HEK293 (cell line): ENCODE measurements around the gene TUBB3.

Experiments
- AEBP2 ChIP-seq: fragments of 450-650 bp; formaldehyde crosslinking; IDR thresholded peaks from 2 replicates; pipeline ENCODE4 v1.5.1; 2016; ENCODE audit warnings: missing biosample characterization, missing genetic modification characterization, borderline replicate concordance
- HOXA7 ChIP-seq: sonication (generic); formaldehyde crosslinking; IDR thresholded peaks from 2 replicates; pipeline ENCODE4 v1.8.1; 2022; ENCODE audit warnings: missing genetic modification reagents, borderline replicate concordance
- PRDM1 ChIP-seq: fragments of 450-650 bp; formaldehyde crosslinking; IDR thresholded peaks from 2 replicates; pipeline ENCODE4; 2016; ENCODE audit warnings: missing biosample characterization, missing genetic modification characterization
- PRDM2 ChIP-seq: fragments of 450-650 bp; formaldehyde crosslinking; IDR thresholded peaks from 2 replicates; pipeline ENCODE4 v1.5.1; 2016; ENCODE audit warnings: missing biosample characterization, missing genetic modification characterization, borderline replicate concordance
- SETDB1 ChIP-seq: IDR thresholded peaks from one replicate; pipeline ENCODE4 v1.6.1; 2017; ENCODE audit warnings: mild to moderate bottlenecking, low read length, moderate library complexity, mixed read lengths; ENCODE audit not compliant: insufficient read length
- SP7 ChIP-seq: fragments of 450-650 bp; formaldehyde crosslinking; IDR thresholded peaks from 2 replicates; pipeline ENCODE4 v1.5.1; 2016; ENCODE audit warnings: missing biosample characterization, missing genetic modification characterization
- YY1 ChIP-seq: fragments of 450-650 bp; formaldehyde crosslinking; IDR thresholded peaks from 2 replicates; pipeline ENCODE4 v1.5.1; 2018; ENCODE audit warnings: missing biosample characterization, missing genetic modification characterization
- ZFP3 ChIP-seq: fragments of 450-650 bp; formaldehyde crosslinking; IDR thresholded peaks from 2 replicates; pipeline ENCODE4 v1.5.1; 2016; ENCODE audit warnings: low read depth, missing biosample characterization, missing genetic modification characterization
- ZFP41 ChIP-seq: fragments of 450-650 bp; formaldehyde crosslinking; IDR thresholded peaks from 2 replicates; pipeline ENCODE4 v1.5.1; 2016; ENCODE audit warnings: missing biosample characterization, missing genetic modification characterization, borderline replicate concordance
- ZNF133 ChIP-seq: fragments of 450-650 bp; formaldehyde crosslinking; IDR thresholded peaks from 2 replicates; pipeline ENCODE4 v1.5.1; 2016; ENCODE audit warnings: missing biosample characterization, missing genetic modification characterization
- ZNF157 ChIP-seq: fragments of 450-650 bp; formaldehyde crosslinking; IDR thresholded peaks from 2 replicates; pipeline ENCODE4 v1.5.1; 2016; ENCODE audit warnings: missing biosample characterization, missing genetic modification characterization
- ZNF175 ChIP-seq: fragments of 450-650 bp; formaldehyde crosslinking; IDR thresholded peaks from 2 replicates; pipeline ENCODE4 v1.5.1; 2016; ENCODE audit warnings: missing biosample characterization, missing genetic modification characterization
- ZNF211 ChIP-seq: fragments of 450-650 bp; formaldehyde crosslinking; IDR thresholded peaks from 2 replicates; pipeline ENCODE4 v1.5.1; 2016; ENCODE audit warnings: low read depth, missing biosample characterization, missing genetic modification characterization
- ZNF223 ChIP-seq: fragments of 450-650 bp; formaldehyde crosslinking; IDR thresholded peaks from 2 replicates; pipeline ENCODE4 v1.5.1; 2016; ENCODE audit warnings: missing biosample characterization, missing genetic modification characterization
- ZNF473 ChIP-seq: fragments of 450-650 bp; formaldehyde crosslinking; IDR thresholded peaks from 2 replicates; pipeline ENCODE4 v1.5.1; 2017; ENCODE audit warnings: missing biosample characterization, missing genetic modification characterization
- ZNF530 ChIP-seq: fragments of 450-650 bp; formaldehyde crosslinking; IDR thresholded peaks from 2 replicates; pipeline ENCODE4 v1.5.1; 2016; ENCODE audit warnings: low read depth, missing biosample characterization, missing genetic modification characterization
- ZNF596 ChIP-seq: fragments of 450-650 bp; IDR thresholded peaks from 2 replicates; pipeline ENCODE4 v1.5.0; 2018; ENCODE audit warnings: missing biosample characterization, mild to moderate bottlenecking, missing genetic modification characterization, moderate library complexity
- ZNF670 ChIP-seq: fragments of 450-650 bp; formaldehyde crosslinking; IDR thresholded peaks from 2 replicates; pipeline ENCODE4 v1.5.1; 2016; ENCODE audit warnings: missing biosample characterization, missing genetic modification characterization, low read depth
- ZNF76 ChIP-seq: fragments of 450-650 bp; formaldehyde crosslinking; IDR thresholded peaks from 2 replicates; pipeline ENCODE4; 2016; ENCODE audit warnings: low read depth, missing biosample characterization, missing genetic modification characterization, borderline replicate concordance
- ZNF785 ChIP-seq: fragments of 450-650 bp; formaldehyde crosslinking; IDR thresholded peaks from 2 replicates; pipeline ENCODE4 v1.5.1; 2016; ENCODE audit warnings: missing biosample characterization, missing genetic modification characterization
- ZNF792 ChIP-seq: fragments of 450-650 bp; formaldehyde crosslinking; IDR thresholded peaks from 2 replicates; pipeline ENCODE4 v1.5.1; 2016; ENCODE audit warnings: missing biosample characterization, missing genetic modification characterization
- ZNF843 ChIP-seq: fragments of 450-650 bp; formaldehyde crosslinking; IDR thresholded peaks from 2 replicates; pipeline ENCODE4 v1.5.1; 2016; ENCODE audit warnings: missing biosample characterization, missing genetic modification characterization
- TF ChIP-seq, protein P1 (sequence below): fragments of 450-650 bp; formaldehyde crosslinking; IDR thresholded peaks from 2 replicates; pipeline ENCODE4 v1.5.1; 2016; ENCODE audit warnings: missing biosample characterization, missing genetic modification characterization
- TF ChIP-seq, protein P2 (sequence below): fragments of 450-650 bp; IDR thresholded peaks from 2 replicates; pipeline ENCODE4 v1.5.1; 2018; ENCODE audit warnings: missing biosample characterization, missing genetic modification characterization
- TF ChIP-seq, protein P3 (sequence below): fragments of 450-650 bp; formaldehyde crosslinking; IDR thresholded peaks from 2 replicates; pipeline ENCODE4 v1.5.1; 2017; ENCODE audit warnings: missing biosample characterization, missing genetic modification characterization

The TUBB3 gene

DNA sequence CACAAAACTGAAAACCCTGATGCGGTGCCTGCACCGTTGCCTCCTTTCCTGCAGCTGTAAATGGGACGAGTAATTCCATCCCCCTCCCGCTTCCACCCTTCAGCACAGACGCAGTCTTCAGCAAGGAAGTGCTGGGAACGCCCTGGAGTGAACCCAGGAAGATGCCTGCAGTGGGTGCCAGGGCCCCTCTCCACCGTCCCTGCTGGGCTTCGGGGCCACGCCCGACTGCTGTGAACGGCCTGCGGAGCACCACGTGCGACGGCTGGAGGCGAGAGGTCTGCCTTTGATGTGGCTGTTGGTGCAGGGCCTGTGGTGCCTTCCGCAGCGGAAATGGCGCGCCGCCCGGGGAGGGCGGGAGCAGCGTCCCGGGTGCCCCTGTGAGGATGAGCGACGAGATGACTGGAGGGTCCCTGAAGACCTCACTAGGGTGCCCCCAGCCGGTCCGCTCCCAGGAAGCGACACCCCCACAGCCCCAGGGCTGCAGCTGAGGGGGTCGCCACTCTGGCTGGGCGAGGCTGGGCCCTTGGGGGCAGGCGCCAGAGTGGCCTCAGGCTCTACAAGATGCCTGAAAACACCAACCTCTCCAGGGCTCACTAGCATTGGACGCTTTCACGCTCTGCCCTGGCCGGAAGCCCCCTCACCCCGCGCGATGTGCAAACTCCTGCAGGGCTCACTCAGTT lies 5.2 kb upstream of the TUBB3 start (continued):
- TF ChIP-seq, protein P1, sequence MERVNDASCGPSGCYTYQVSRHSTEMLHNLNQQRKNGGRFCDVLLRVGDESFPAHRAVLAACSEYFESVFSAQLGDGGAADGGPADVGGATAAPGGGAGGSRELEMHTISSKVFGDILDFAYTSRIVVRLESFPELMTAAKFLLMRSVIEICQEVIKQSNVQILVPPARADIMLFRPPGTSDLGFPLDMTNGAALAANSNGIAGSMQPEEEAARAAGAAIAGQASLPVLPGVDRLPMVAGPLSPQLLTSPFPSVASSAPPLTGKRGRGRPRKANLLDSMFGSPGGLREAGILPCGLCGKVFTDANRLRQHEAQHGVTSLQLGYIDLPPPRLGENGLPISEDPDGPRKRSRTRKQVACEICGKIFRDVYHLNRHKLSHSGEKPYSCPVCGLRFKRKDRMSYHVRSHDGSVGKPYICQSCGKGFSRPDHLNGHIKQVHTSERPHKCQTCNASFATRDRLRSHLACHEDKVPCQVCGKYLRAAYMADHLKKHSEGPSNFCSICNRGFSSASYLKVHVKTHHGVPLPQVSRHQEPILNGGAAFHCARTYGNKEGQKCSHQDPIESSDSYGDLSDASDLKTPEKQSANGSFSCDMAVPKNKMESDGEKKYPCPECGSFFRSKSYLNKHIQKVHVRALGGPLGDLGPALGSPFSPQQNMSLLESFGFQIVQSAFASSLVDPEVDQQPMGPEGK (tag by site-specific recombination), result peak; percentile 99
- no peak for TF ChIP-seq ZNF530 (tag by site-specific recombination)
- TF ChIP-seq YY1 (tag by site-specific recombination), result peak; percentile 65; the same call in 1 of the 2 replicates
- TF ChIP-seq ZNF223 (tag by site-specific recombination), result peak; percentile 52; the same call in 1 of the 2 replicates
- 0 out of 2 replicates have a peak, but pooled peaks have one; percentile 15 for TF ChIP-seq ZNF785
- no peak for TF ChIP-seq ZNF670
- no peak for TF ChIP-seq ZFP41 (tag by site-specific recombination)
- peak; percentile 56; the same call in 1 of the 2 replicates for TF ChIP-seq ZNF76
- TF ChIP-seq SETDB1, result no peak
- TF ChIP-seq, protein P2, sequence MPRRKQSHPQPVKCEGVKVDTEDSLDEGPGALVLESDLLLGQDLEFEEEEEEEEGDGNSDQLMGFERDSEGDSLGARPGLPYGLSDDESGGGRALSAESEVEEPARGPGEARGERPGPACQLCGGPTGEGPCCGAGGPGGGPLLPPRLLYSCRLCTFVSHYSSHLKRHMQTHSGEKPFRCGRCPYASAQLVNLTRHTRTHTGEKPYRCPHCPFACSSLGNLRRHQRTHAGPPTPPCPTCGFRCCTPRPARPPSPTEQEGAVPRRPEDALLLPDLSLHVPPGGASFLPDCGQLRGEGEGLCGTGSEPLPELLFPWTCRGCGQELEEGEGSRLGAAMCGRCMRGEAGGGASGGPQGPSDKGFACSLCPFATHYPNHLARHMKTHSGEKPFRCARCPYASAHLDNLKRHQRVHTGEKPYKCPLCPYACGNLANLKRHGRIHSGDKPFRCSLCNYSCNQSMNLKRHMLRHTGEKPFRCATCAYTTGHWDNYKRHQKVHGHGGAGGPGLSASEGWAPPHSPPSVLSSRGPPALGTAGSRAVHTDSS (tag by site-specific recombination), result no peak
- peak; percentile 93 for TF ChIP-seq SP7
- no peak for TF ChIP-seq AEBP2 (tag by site-specific recombination)
- TF ChIP-seq ZNF843 (tag by site-specific recombination), result peak; percentile 83
- no peak for TF ChIP-seq ZNF133 (tag by site-specific recombination)
- no peak for TF ChIP-seq ZFP3 (tag by site-specific recombination)
- TF ChIP-seq ZNF596 (tag by site-specific recombination), result no peak
- TF ChIP-seq ZNF175 (tag by site-specific recombination), result no peak
- TF ChIP-seq ZNF473 (tag by site-specific recombination), result no peak
- no peak for TF ChIP-seq ZNF211 (tag by site-specific recombination)
- no peak for TF ChIP-seq PRDM2 (tag by site-specific recombination)
- TF ChIP-seq, protein P3, sequence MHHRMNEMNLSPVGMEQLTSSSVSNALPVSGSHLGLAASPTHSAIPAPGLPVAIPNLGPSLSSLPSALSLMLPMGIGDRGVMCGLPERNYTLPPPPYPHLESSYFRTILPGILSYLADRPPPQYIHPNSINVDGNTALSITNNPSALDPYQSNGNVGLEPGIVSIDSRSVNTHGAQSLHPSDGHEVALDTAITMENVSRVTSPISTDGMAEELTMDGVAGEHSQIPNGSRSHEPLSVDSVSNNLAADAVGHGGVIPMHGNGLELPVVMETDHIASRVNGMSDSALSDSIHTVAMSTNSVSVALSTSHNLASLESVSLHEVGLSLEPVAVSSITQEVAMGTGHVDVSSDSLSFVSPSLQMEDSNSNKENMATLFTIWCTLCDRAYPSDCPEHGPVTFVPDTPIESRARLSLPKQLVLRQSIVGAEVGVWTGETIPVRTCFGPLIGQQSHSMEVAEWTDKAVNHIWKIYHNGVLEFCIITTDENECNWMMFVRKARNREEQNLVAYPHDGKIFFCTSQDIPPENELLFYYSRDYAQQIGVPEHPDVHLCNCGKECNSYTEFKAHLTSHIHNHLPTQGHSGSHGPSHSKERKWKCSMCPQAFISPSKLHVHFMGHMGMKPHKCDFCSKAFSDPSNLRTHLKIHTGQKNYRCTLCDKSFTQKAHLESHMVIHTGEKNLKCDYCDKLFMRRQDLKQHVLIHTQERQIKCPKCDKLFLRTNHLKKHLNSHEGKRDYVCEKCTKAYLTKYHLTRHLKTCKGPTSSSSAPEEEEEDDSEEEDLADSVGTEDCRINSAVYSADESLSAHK (tag by site-specific recombination), result peak; percentile 76
- TF ChIP-seq ZNF157 (tag by site-specific recombination), result no peak
- TF ChIP-seq PRDM1 (tag by site-specific recombination), result no peak
- no peak for TF ChIP-seq HOXA7 (CRISPR knock-in tag)
- TF ChIP-seq ZNF792 (tag by site-specific recombination), result peak; percentile 34; the same call in 1 of the 2 replicates
